ENCODE data around the gene UPP2.
A peak's percentile ranks its signal among the peaks of the same experiment; 100 is the strongest.

Gene UPP2

DNA sequence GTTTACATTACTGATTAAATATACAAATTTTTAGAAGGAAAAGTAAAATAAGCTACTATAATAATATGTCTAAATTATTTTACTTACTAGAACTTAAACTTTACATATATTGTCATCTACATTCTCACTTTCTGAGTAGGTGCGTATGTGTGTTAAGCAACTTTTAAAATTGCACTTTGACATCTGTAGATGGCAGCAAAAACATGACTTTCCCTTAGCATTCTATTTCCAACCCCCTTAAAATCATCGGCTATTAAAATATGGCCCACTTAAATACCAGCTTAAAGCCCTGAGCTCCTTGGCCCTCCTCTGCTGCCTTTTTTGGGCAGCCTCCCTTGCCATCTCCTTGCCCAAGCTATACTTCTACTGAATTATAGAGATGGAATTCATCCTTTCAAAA is 78.0 kb downstream of the UPP2 start:
- DNase-seq (ENCODE audit: low read depth): peak; percentile 21
- no peak overlapping the region for H3K4me3 ChIP-seq (ENCODE audit: low read length)
- TF ChIP-seq, protein P1, sequence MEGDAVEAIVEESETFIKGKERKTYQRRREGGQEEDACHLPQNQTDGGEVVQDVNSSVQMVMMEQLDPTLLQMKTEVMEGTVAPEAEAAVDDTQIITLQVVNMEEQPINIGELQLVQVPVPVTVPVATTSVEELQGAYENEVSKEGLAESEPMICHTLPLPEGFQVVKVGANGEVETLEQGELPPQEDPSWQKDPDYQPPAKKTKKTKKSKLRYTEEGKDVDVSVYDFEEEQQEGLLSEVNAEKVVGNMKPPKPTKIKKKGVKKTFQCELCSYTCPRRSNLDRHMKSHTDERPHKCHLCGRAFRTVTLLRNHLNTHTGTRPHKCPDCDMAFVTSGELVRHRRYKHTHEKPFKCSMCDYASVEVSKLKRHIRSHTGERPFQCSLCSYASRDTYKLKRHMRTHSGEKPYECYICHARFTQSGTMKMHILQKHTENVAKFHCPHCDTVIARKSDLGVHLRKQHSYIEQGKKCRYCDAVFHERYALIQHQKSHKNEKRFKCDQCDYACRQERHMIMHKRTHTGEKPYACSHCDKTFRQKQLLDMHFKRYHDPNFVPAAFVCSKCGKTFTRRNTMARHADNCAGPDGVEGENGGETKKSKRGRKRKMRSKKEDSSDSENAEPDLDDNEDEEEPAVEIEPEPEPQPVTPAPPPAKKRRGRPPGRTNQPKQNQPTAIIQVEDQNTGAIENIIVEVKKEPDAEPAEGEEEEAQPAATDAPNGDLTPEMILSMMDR (conservative IDR thresholded peaks at IDR 0.05; ENCODE audit: low read length): peak; percentile 53

DNA sequence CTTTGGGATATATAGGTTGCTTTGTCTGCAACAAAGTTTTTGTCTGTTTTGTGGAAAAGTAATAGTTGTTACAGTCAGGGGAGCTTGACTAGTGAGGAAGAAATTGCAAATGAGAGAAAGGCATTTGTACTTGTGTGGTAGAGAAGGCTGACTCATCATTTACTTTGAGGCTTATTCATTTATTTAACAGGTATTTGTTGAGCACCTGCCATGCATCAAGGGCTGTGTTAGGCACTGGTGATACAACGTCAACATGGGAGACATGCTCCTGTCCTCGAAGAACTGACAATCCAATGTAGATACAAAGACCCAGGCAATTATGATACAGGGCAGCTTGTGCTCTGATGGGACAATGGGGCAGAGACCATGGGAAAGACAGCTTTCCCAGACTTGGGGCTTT is 79.5 kb downstream of the UPP2 start:
- no peak overlapping the region for H3K4me3 ChIP-seq (ENCODE audit: low read length)
- TF ChIP-seq, protein P1 (conservative IDR thresholded peaks at IDR 0.05; ENCODE audit: low read length): no peak
- DNase-seq (ENCODE audit: low read depth): no peak

DNA sequence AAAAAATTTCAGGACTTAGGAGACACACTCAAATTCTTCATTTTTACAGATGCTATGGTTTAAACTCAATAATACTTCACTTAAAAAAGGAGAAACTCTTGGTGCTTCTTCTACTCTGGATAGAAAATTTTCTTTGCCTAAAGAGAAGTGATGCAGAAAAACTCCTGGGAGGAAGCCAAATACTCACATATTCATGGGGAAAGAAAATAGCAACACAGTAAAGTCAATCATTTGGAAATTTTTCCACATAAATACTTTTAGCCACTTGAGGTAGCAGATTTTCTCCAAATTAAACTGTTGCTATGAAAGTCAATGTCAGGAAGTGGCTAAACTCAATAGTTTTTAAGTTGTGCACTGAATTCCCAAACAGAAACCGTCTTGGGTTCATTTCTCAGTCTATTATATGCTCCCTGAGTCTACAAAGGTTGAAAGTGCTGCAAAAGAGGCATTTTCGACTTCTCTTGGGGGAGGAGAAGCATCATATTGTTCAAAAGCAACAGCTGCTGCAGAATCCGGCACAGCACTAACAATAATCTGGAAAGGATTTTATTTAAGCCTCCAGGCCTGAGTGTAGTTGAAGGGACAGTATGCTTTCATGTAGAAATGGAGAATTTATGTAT is 81.1 kb downstream of the UPP2 start:
- TF ChIP-seq, protein P1 (conservative IDR thresholded peaks at IDR 0.05; ENCODE audit: low read length): no peak
- no peak overlapping the region for H3K4me3 ChIP-seq (ENCODE audit: low read length)
- no peak for DNase-seq (ENCODE audit: low read depth)

DNA sequence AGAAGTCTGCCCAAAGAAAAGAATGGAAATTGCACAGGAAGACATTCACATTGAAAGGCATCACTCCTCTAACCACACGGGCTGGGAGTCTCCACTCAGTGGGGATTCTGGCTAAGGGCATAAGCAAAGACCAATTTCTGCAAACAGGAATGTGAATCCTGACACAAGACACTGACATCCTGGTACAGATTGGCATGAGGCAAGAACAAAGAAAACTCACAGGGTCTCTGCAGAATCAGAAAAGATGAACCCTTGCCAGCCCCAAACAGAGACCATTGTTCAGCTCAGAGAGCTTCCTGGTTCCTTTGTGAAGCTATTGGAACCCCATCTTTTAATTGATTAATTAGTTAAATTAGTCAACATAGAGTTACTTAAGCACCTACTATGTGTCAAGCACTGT is 82.3 kb downstream of the UPP2 start:
- no peak overlapping the region for H3K4me3 ChIP-seq (ENCODE audit: low read length)
- TF ChIP-seq, protein P1 (conservative IDR thresholded peaks at IDR 0.05; ENCODE audit: low read length): no peak
- DNase-seq (ENCODE audit: low read depth): no peak

DNA sequence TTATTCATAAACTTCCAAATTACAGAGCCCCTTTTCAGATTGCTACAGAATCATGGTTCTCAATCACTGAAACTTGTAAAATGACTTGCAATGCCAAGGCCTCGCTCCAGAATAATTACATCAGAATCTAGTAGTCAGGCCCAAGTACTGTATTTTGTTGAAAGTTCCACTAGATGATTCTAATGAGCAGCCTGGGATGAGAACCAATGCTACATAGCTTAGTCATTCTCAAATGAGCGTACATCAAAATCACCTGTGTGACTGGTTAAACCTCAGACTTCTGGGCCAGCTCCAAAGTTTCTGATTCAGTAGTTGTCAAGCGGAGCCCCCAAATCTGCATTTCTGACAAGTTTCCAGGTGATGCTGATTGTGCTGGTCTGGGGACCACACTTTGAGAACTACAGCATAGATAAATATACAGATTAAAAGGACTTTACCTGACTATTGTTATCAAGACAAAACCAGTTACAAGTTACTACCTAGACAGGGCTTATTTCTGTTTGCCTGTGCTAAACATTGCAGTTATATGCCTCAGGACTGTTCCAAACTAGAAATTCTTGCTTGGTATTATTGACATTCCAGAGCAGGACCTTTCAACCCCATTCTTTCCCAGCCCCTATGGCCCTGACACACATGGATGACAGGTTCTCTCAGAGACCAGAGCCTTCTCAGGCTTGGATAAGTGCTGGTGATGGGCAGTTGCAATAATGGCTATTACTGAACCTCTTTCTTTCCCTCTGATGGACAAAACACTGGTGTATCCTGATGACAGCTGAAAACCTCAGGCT is 83.1 kb downstream of the UPP2 start:
- no peak for DNase-seq (ENCODE audit: low read depth)
- TF ChIP-seq, protein P1 (conservative IDR thresholded peaks at IDR 0.05; ENCODE audit: low read length): no peak
- H3K4me3 ChIP-seq (ENCODE audit: low read length): no peak overlapping the region

All from AG10803 (cell line).